Measurements from ENCODE around the gene ALDH3A2. TPM values are rescaled to one million over a fixed set of nuclear protein-coding genes. Genes with fewer than 3 reads are reported as not detected.

Gene ALDH3A2
- total and polyA plus RNA-seq, 4 donors: 62.6 to 116 (median 89.6) TPM

GRCh38 chr17:19629449-19629848 is 19.1 kb upstream of the ALDH3A2 start:
- Histone ChIP-seq H3K4me3 (ENCODE audit: low read depth, low read length) (no peak overlapping the region), H3K36me3 (ENCODE audit: control insufficient read depth, insufficient read depth, low read length) (no peaks in the 10 kb centered on the region), H3K4me1 (ENCODE audit: control insufficient read depth, insufficient read depth, low read length) (no peaks in the 10 kb centered on the region), H3K9me3 (ENCODE audit: control insufficient read depth, insufficient read depth, low read length) (no peaks in the 10 kb centered on the region), H3K27ac (ENCODE audit: low read depth, low read length) (no peak overlapping the region), H3K27me3 (ENCODE audit: control insufficient read depth, insufficient read depth, low read length) (no peaks in the 10 kb centered on the region)
- WGBS (ENCODE audit: insufficient coverage): 67% methylated on average over 1 of the region's 3 CpGs
- no peak for DNase-seq (ENCODE audit: low read depth in 4 of 6, low spot score in 6 of 6)

GRCh38 chr17:19630035-19630434 is 18.5 kb upstream of the ALDH3A2 start:
- Histone ChIP-seq H3K36me3 (ENCODE audit: control insufficient read depth, insufficient read depth, low read length) (no peaks in the 10 kb centered on the region), H3K4me3 (ENCODE audit: low read depth, low read length) (no peak overlapping the region), H3K4me1 (ENCODE audit: control insufficient read depth, insufficient read depth, low read length) (no peaks in the 10 kb centered on the region), H3K27ac (ENCODE audit: low read depth, low read length) (no peak overlapping the region), H3K9me3 (ENCODE audit: control insufficient read depth, insufficient read depth, low read length) (no peaks in the 10 kb centered on the region), H3K27me3 (ENCODE audit: control insufficient read depth, insufficient read depth, low read length) (no peaks in the 10 kb centered on the region)
- no peak for DNase-seq (ENCODE audit: low read depth in 4 of 6, low spot score in 6 of 6)
- WGBS (ENCODE audit: insufficient coverage): 83% methylated on average over 4 of the region's 4 CpGs

GRCh38 chr17:19630661-19631060 is 17.9 kb upstream of the ALDH3A2 start:
- no peak overlapping the region for H3K4me3 ChIP-seq (ENCODE audit: low read depth, low read length)
- H3K9me3 ChIP-seq (ENCODE audit: control insufficient read depth, insufficient read depth, low read length): no peaks in the 10 kb centered on the region
- no peak overlapping the region for H3K27ac ChIP-seq (ENCODE audit: low read depth, low read length)
- no peak for DNase-seq (ENCODE audit: low read depth in 4 of 6, low spot score in 6 of 6)
- WGBS (ENCODE audit: insufficient coverage): no CpG with 5 or more reads among the region's 1 CpG
- no peaks in the 10 kb centered on the region for H3K27me3 ChIP-seq (ENCODE audit: control insufficient read depth, insufficient read depth, low read length)
- no peaks in the 10 kb centered on the region for H3K4me1 ChIP-seq (ENCODE audit: control insufficient read depth, insufficient read depth, low read length)
- no peaks in the 10 kb centered on the region for H3K36me3 ChIP-seq (ENCODE audit: control insufficient read depth, insufficient read depth, low read length)

GRCh38 chr17:19631905-19632304 is 16.6 kb upstream of the ALDH3A2 start:
- Histone ChIP-seq H3K4me3 (ENCODE audit: low read depth, low read length) (no peak overlapping the region), H3K27me3 (ENCODE audit: control insufficient read depth, insufficient read depth, low read length) (no peaks in the 10 kb centered on the region), H3K4me1 (ENCODE audit: control insufficient read depth, insufficient read depth, low read length) (no peaks in the 10 kb centered on the region), H3K9me3 (ENCODE audit: control insufficient read depth, insufficient read depth, low read length) (no peaks in the 10 kb centered on the region), H3K36me3 (ENCODE audit: control insufficient read depth, insufficient read depth, low read length) (no peaks in the 10 kb centered on the region), H3K27ac (ENCODE audit: low read depth, low read length) (no peak overlapping the region)
- no peak for DNase-seq (ENCODE audit: low read depth in 4 of 6, low spot score in 6 of 6)
- WGBS (ENCODE audit: insufficient coverage): 100% methylated on average over 1 of the region's 2 CpGs

GRCh38 chr17:19641687-19642372 is 6.7 kb upstream of the ALDH3A2 start:
- Histone ChIP-seq H3K27ac (ENCODE audit: low read depth, low read length) (no peak overlapping the region), H3K4me1 (ENCODE audit: control insufficient read depth, insufficient read depth, low read length) (peaks cover 3% of the 10 kb centered on the region), H3K9me3 (ENCODE audit: control insufficient read depth, insufficient read depth, low read length) (no peaks in the 10 kb centered on the region), H3K27me3 (ENCODE audit: control insufficient read depth, insufficient read depth, low read length) (no peaks in the 10 kb centered on the region), H3K4me3 (ENCODE audit: low read depth, low read length) (no peak overlapping the region), H3K36me3 (ENCODE audit: control insufficient read depth, insufficient read depth, low read length) (no peaks in the 10 kb centered on the region)
- DNase-seq (ENCODE audit: low read depth in 4 of 6, low spot score in 6 of 6): no peak
- 89% methylated on average over 1 of the region's 4 CpGs for WGBS (ENCODE audit: insufficient coverage)

GRCh38 chr17:19642373-19642893 is 6.1 kb upstream of the ALDH3A2 start:
- Histone ChIP-seq H3K4me3 (ENCODE audit: low read depth, low read length) (no peak overlapping the region), H3K27me3 (ENCODE audit: control insufficient read depth, insufficient read depth, low read length) (no peaks in the 10 kb centered on the region), H3K27ac (ENCODE audit: low read depth, low read length) (no peak overlapping the region), H3K36me3 (ENCODE audit: control insufficient read depth, insufficient read depth, low read length) (no peaks in the 10 kb centered on the region), H3K9me3 (ENCODE audit: control insufficient read depth, insufficient read depth, low read length) (no peaks in the 10 kb centered on the region), H3K4me1 (ENCODE audit: control insufficient read depth, insufficient read depth, low read length) (peaks cover 3% of the 10 kb centered on the region)
- no CpG with 5 or more reads among the region's 5 CpGs for WGBS (ENCODE audit: insufficient coverage)
- DNase-seq (ENCODE audit: low read depth in 4 of 6, low spot score in 6 of 6): no peak

- WGBS (ENCODE audit: insufficient coverage): no CpG with 5 or more reads among the region's 5 CpGs
- Histone ChIP-seq H3K4me1 (ENCODE audit: control insufficient read depth, insufficient read depth, low read length) (peaks cover 11% of the 10 kb centered on the region), H3K27ac (ENCODE audit: low read depth, low read length) (no peak overlapping the region), H3K9me3 (ENCODE audit: control insufficient read depth, insufficient read depth, low read length) (no peaks in the 10 kb centered on the region), H3K27me3 (ENCODE audit: control insufficient read depth, insufficient read depth, low read length) (no peaks in the 10 kb centered on the region), H3K36me3 (ENCODE audit: control insufficient read depth, insufficient read depth, low read length) (no peaks in the 10 kb centered on the region), H3K4me3 (ENCODE audit: low read depth, low read length) (no peak overlapping the region)
- no peak for DNase-seq (ENCODE audit: low read depth in 4 of 6, low spot score in 6 of 6)
Observed at GRCh38 chr17:19644493-19645210, 3.9 kb upstream of the ALDH3A2 start.

- DNase-seq (ENCODE audit: low read depth in 4 of 6, low spot score in 6 of 6): peak in 2 of 6 donors; percentile 22 to 34
- H3K27ac ChIP-seq (ENCODE audit: low read depth, low read length): no peak overlapping the region
- H3K4me3 ChIP-seq (ENCODE audit: low read depth, low read length): no peak overlapping the region
- 42% methylated on average over 3 of the region's 4 CpGs for WGBS (ENCODE audit: insufficient coverage)
- no peaks in the 10 kb centered on the region for H3K27me3 ChIP-seq (ENCODE audit: control insufficient read depth, insufficient read depth, low read length)
- no peaks in the 10 kb centered on the region for H3K9me3 ChIP-seq (ENCODE audit: control insufficient read depth, insufficient read depth, low read length)
- no peaks in the 10 kb centered on the region for H3K36me3 ChIP-seq (ENCODE audit: control insufficient read depth, insufficient read depth, low read length)
- H3K4me1 ChIP-seq (ENCODE audit: control insufficient read depth, insufficient read depth, low read length): peaks cover 21% of the 10 kb centered on the region
Observed at GRCh38 chr17:19645734-19646201, 2.8 kb upstream of the ALDH3A2 start.

GRCh38 chr17:19646788-19647696 is 1.5 kb upstream of the ALDH3A2 start:
- Histone ChIP-seq H3K4me1 (ENCODE audit: control insufficient read depth, insufficient read depth, low read length) (peaks cover 24% of the 10 kb centered on the region), H3K27me3 (ENCODE audit: control insufficient read depth, insufficient read depth, low read length) (no peaks in the 10 kb centered on the region), H3K27ac (ENCODE audit: low read depth, low read length) (peak overlapping the region; percentile 94), H3K9me3 (ENCODE audit: control insufficient read depth, insufficient read depth, low read length) (no peaks in the 10 kb centered on the region), H3K36me3 (ENCODE audit: control insufficient read depth, insufficient read depth, low read length) (no peaks in the 10 kb centered on the region), H3K4me3 (ENCODE audit: low read depth, low read length) (peak overlapping the region; percentile 93)
- DNase-seq (ENCODE audit: low read depth in 4 of 6, low spot score in 6 of 6): no peak
- WGBS (ENCODE audit: insufficient coverage): no CpG with 5 or more reads among the region's 4 CpGs
